ENCODE results near the gene RAVER2.

RAVER2 gene

DNA sequence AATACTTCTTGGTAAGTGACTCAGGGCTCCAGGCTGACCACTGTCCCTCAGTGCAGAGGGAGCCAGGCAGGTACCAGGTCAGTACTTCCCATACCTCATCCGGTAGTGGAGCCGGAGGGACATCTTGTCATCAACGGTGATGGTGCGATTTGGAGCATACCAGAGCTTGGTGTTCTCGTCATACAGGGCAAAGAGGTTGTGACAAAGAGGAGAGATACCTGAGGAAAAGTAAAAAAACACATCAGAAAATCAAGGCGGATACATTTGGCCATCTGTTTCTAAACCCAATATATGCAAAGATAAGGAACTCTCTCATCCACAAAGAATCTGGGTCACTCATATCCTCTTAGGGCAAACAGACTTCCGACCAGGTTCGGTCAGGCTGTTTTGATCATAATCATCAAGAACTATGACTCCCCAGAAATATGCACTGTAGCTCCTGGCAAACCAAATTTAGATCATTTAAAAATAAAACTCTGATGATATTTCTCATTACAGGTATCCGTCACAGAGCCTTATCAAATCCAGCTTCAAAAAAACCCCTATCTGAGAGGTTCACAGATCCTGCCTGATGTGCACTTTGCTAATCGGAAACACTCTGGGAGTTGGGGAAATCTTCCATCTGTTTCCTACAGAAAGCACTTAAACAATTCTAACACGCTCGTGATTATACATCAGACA, 134.2 kb downstream of the RAVER2 start:
- DNase-seq: no peak

DNA sequence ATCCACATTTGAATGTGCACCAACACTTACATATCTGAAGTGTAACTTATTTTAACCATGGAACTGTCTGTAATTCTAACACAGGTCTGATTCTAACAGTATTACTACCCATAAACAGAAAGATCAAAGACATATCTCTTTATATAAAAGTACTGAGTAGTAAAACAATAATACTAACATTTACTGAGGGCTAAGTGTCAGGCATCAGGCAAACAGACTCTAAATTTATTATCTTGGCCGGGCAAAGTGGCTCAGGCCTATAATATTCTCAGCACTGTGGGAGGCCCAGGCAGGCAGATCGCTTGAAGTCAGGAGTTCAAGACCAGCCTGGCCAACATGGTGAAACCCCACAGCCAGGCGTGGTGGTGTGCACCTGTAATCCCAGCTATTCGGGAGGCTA, 135.6 kb downstream of the RAVER2 start:
- DNase-seq: no peak

- DNase-seq: no peak
Observed at GRCh38 chr1:64881281-64881680, 136.4 kb downstream of the RAVER2 start.

Measured in C1 segment of cervical spinal cord (tissue), 14 donors.